DOHH2 (cell line): ENCODE results near the gene UBE2I.

Experiments
- H3F3A ChIP-seq: fragments of 200-600 bp; sonication (generic), shearing (Covaris generic); 2 replicates; pipeline ENCODE4 v1.6.0; 2016; ENCODE audit warnings: antibody characterized with exemption, mild to moderate bottlenecking; ENCODE audit not compliant: control insufficient read depth, insufficient read depth
- H3K27ac ChIP-seq: fragments of 200-600 bp; sonication (generic); 2 replicates; pipeline ENCODE4 v1.5.1; 2014; ENCODE audit warnings: low read depth, mild to moderate bottlenecking, low read length, moderate library complexity
- H3K27me3 ChIP-seq: fragments of 200-600 bp; sonication (generic); 2 replicates; pipeline ENCODE4 v1.6.1; 2014; ENCODE audit warnings: mild to moderate bottlenecking, low read length, mixed read lengths; ENCODE audit not compliant: control insufficient read depth
- H3K36me3 ChIP-seq: fragments of 200-600 bp; sonication (generic); 2 replicates; pipeline ENCODE4 v1.6.1; 2014; ENCODE audit warnings: mild to moderate bottlenecking, low read length, moderate library complexity, mixed read lengths; ENCODE audit not compliant: control insufficient read depth
- H3K4me1 ChIP-seq: fragments of 200-600 bp; sonication (generic); 2 replicates; pipeline ENCODE4 v1.6.1; 2014; ENCODE audit warnings: mild to moderate bottlenecking, low read length, mixed read lengths; ENCODE audit not compliant: control insufficient read depth
- H3K4me2 ChIP-seq: fragments of 200-600 bp; sonication (generic); 2 replicates; pipeline ENCODE4 v1.6.0; 2014; ENCODE audit warnings: mild to moderate bottlenecking, low read length, moderate library complexity
- H3K4me3 ChIP-seq: fragments of 200-600 bp; sonication (generic); 2 replicates; pipeline ENCODE4 v1.5.1; 2014; ENCODE audit warnings: mild to moderate bottlenecking, low read length, mixed read lengths
- H3K79me2 ChIP-seq: fragments of 200-600 bp; sonication (generic); 2 replicates; pipeline ENCODE4 v1.6.1; 2014; ENCODE audit warnings: mild to moderate bottlenecking, low read length, mixed read lengths; ENCODE audit not compliant: control insufficient read depth
- H3K9me2 ChIP-seq: fragments of 200-600 bp; sonication (generic); replicated peaks from 2 replicates; pipeline ENCODE4 v1.6.1; 2014; ENCODE audit warnings: mild to moderate bottlenecking, low read length, mixed read lengths; ENCODE audit not compliant: control insufficient read depth
- H3K9me3 ChIP-seq: fragments of 200-600 bp; sonication (generic); 2 replicates; pipeline ENCODE4 v1.6.1; 2014; ENCODE audit warnings: antibody characterized with exemption, low read length, mixed read lengths; ENCODE audit not compliant: control insufficient read depth, insufficient read depth
- H4K20me1 ChIP-seq: fragments of 200-600 bp; sonication (generic); 2 replicates; pipeline ENCODE4 v1.6.0; 2014; ENCODE audit warnings: low read depth, mild to moderate bottlenecking, antibody characterized with exemption, low read length, moderate library complexity; ENCODE audit not compliant: control insufficient read depth, insufficient read depth
- CTCF ChIP-seq: fragments of 200-600 bp; sonication (generic); IDR thresholded peaks from one replicate; pipeline ENCODE4 v1.5.1; 2014; ENCODE audit warnings: antibody characterized with exemption, mild to moderate bottlenecking, low read depth, low read length; ENCODE audit not compliant: poor library complexity, severe bottlenecking
- EZH2phosphoT487 ChIP-seq: fragments of 200-600 bp; sonication (generic); IDR thresholded peaks from 2 replicates; pipeline ENCODE4 v1.6.1; 2017; ENCODE audit warnings: borderline replicate concordance, mild to moderate bottlenecking, antibody characterized with exemption, low read length, moderate library complexity, mixed read lengths

The UBE2I gene

DNA sequence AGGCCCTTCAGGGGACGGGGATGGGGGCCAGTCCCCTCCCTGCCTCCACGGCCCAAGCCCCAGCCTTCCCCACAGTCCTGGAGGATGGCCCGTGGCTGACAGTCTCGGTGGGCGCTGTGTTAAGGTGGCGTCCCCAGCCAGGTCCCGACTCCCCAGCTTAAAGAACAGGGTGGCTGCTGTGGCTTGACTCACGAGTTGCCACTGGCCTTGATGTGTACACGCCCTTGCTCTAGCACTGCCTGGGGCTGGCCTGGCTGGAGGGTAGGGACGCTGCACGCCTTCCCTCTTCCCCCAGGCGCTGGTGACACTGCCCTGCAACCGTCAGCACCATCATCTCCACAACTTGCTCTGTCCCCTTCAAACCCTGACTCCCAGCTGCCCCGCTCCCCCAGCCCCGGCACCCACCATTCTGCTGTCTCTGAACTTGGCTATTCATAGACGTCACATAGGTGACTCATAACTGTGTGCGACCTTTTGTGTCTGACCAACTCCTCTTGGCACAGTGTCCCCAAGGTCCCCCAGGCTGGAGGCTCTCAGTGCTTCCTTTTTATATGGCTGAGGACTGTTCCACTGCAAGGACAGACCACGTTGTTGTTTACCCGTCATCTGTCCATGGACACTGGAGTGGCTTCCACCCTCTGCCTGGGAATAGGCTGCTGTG, 48.6 kb downstream of the UBE2I start:
- Histone ChIP-seq H3K27ac (no peak overlapping the region), H3K79me2 (peaks cover 53% of the 10 kb centered on the region), H3K4me1 (no peaks in the 10 kb centered on the region), H3K27me3 (no peaks in the 10 kb centered on the region), H3K9me2 (no peaks in the 10 kb centered on the region), H3K9me3 (no peaks in the 10 kb centered on the region), H3K4me3 (no peak overlapping the region), H4K20me1 (no peaks in the 10 kb centered on the region), H3K36me3 (peaks cover 7% of the 10 kb centered on the region), H3K4me2 (no peak overlapping the region), H3F3A (no peaks in the 10 kb centered on the region)
- TF ChIP-seq CTCF (no peak), EZH2phosphoT487 (no peak)

GRCh38 chr16:1361685-1362360, 52.4 kb downstream of the UBE2I start:
- no peak overlapping the region for H3K4me3 ChIP-seq
- TF ChIP-seq EZH2phosphoT487 (no peak), CTCF (no peak)
- 0 out of 2 replicates have a peak, but pooled peaks cover 3% of the 10 kb centered on the region for H3F3A ChIP-seq
- no peaks in the 10 kb centered on the region for H3K9me2 ChIP-seq
- peaks cover 18% of the 10 kb centered on the region for H3K79me2 ChIP-seq
- H3K4me2 ChIP-seq: no peak overlapping the region
- no peaks in the 10 kb centered on the region for H3K27me3 ChIP-seq
- H3K27ac ChIP-seq: no peak overlapping the region
- H3K9me3 ChIP-seq: no peaks in the 10 kb centered on the region
- H4K20me1 ChIP-seq: no peaks in the 10 kb centered on the region
- peaks cover 18% of the 10 kb centered on the region for H3K36me3 ChIP-seq
- H3K4me1 ChIP-seq: no peaks in the 10 kb centered on the region

GRCh38 chr16:1362807-1363206, 53.4 kb downstream of the UBE2I start:
- Histone ChIP-seq H3K36me3 (peaks cover 18% of the 10 kb centered on the region), H3K9me3 (no peaks in the 10 kb centered on the region), H3K4me1 (no peaks in the 10 kb centered on the region), H3K27ac (no peak overlapping the region), H3F3A (0 out of 2 replicates have a peak, but pooled peaks cover 3% of the 10 kb centered on the region), H3K4me3 (no peak overlapping the region), H3K79me2 (peaks cover 15% of the 10 kb centered on the region), H3K4me2 (no peak overlapping the region), H4K20me1 (no peaks in the 10 kb centered on the region), H3K27me3 (no peaks in the 10 kb centered on the region), H3K9me2 (no peaks in the 10 kb centered on the region)
- TF ChIP-seq CTCF (no peak), EZH2phosphoT487 (no peak)
